K562 (cell line): ENCODE results near the gene PHPT1. TPM values are rescaled to one million over a fixed set of nuclear protein-coding genes. Genes with fewer than 3 reads are reported as not detected.

Source experiments
- CHD2 ChIP-seq: IDR thresholded peaks from 2 replicates; pipeline ENCODE4 v1.6.1; 2011; ENCODE audit warnings: low read depth, low read length
- CHD4 ChIP-seq: fragments of 200-600 bp; sonication (generic); IDR thresholded peaks from 3 replicates; pipeline ENCODE4 v1.6.1; 2012; ENCODE audit warnings: low read depth, mild to moderate bottlenecking, mixed read lengths, low read length, inconsistent platforms; ENCODE audit not compliant: insufficient read depth, insufficient replicate concordance, poor library complexity, severe bottlenecking
- HMGXB4 ChIP-seq: sonication (generic); formaldehyde crosslinking; IDR thresholded peaks from 2 replicates; pipeline ENCODE4 v1.8.1; 2023; ENCODE audit warnings: mild to moderate bottlenecking, missing genetic modification reagents
- PHF21A ChIP-seq: fragments of 450-650 bp; IDR thresholded peaks from 2 replicates; pipeline ENCODE4 v1.6.1; 2017; ENCODE audit warnings: low read depth, borderline replicate concordance
- SLC30A9 ChIP-seq: fragments of 250-450 bp; sonication (Bioruptor Pico); IDR thresholded peaks from 2 replicates; pipeline ENCODE4 v1.8.0; 2022; ENCODE audit warnings: mild to moderate bottlenecking, moderate library complexity
- SMAD4 ChIP-seq: fragments of 250-450 bp; sonication (Bioruptor Pico); conservative IDR thresholded peaks from 2 replicates; pipeline ENCODE4 v1.8.0; 2021; ENCODE audit warnings: inconsistent platforms, mild to moderate bottlenecking, moderate library complexity
- SRSF9 ChIP-seq: fragments of 200-400 bp; formaldehyde crosslinking; IDR thresholded peaks from 2 replicates; pipeline ENCODE4 v1.6.1; 2017; ENCODE audit warnings: low read depth, low read length, borderline replicate concordance
- STAT6 ChIP-seq: sonication (generic); formaldehyde crosslinking; IDR thresholded peaks from 2 replicates; pipeline ENCODE4 v1.8.1; 2023; ENCODE audit warnings: mild to moderate bottlenecking, missing genetic modification reagents
- TAF7 ChIP-seq: fragments of 450-650 bp; IDR thresholded peaks from 2 replicates; pipeline ENCODE4 v1.6.1; 2016; ENCODE audit warnings: missing genetic modification characterization, missing compliant biosample characterization
- TCF7L2 ChIP-seq: fragments of 150-350 bp; IDR thresholded peaks from 2 replicates; pipeline ENCODE4 v1.6.1; 2016; ENCODE audit warnings: low read depth, mild to moderate bottlenecking, low read length, moderate library complexity
- U2AF1 ChIP-seq: fragments of 200-400 bp; formaldehyde crosslinking; optimal IDR thresholded peaks from 2 replicates; pipeline ENCODE3; 2017; ENCODE audit warnings: mild to moderate bottlenecking, low read depth, low read length, moderate library complexity
- ZBTB43 ChIP-seq: sonication (generic); formaldehyde crosslinking; IDR thresholded peaks from 2 replicates; pipeline ENCODE4 v1.8.0; 2023; ENCODE audit warnings: mild to moderate bottlenecking, missing genetic modification reagents
- ZNF79 ChIP-seq: fragments of 250-450 bp; sonication (Bioruptor Pico); IDR thresholded peaks from 2 replicates; pipeline ENCODE4 v1.4.0; 2020; ENCODE audit warnings: low read depth, mild to moderate bottlenecking, moderate library complexity
- polyA plus RNA-seq, 8 experiments: library from polyadenylated mRNA; depleted of rRNA in 4 of 8; stranded (reverse) in 5 of 8; unstranded in 3 of 8; fragments of >200 nt; fragmentation: Nextera tagmentation in 2 of 8; fragmentation: Illumina TruSeq in 1 of 8; extraction: Ambion mirVana in 2 of 8; extraction: Trizol in 1 of 8; gene quantifications; 2 replicates each; pipeline versions ENCODE4 v1.2.1 to v1.2.3, GENCODE V29; 2011 to 2014; ENCODE audit warnings: inconsistent platforms in 1 of 8, missing spikeins in 1 of 8
- total RNA-seq, 7 experiments: library from RNA; depleted of rRNA in 6 of 7; stranded (reverse); fragments of >200 nt in 6 of 7; fragmentation: Illumina TruSeq in 2 of 7; extraction: Trizol in 2 of 7; gene quantifications; 2 replicates each; pipeline versions ENCODE4 v1.2.1 to v1.2.3, GENCODE V29; 2011 to 2021; ENCODE audit warnings: low replicate concordance in 1 of 7
- TF ChIP-seq, protein P1 (sequence below): sonication (generic); formaldehyde crosslinking; IDR thresholded peaks from 2 replicates; pipeline ENCODE4 v1.8.0; 2023; ENCODE audit warnings: mild to moderate bottlenecking, missing genetic modification reagents
- TF ChIP-seq, protein P2 (sequence below): fragments of 450-650 bp; IDR thresholded peaks from 2 replicates; pipeline ENCODE4 v1.6.1; 2017; ENCODE audit warnings: antibody characterized with exemption

PHPT1 gene
- total and polyA plus RNA-seq, 9 of the 15 experiments (the other 6 are each of a cell fraction or from before 2014, with no cell fraction given), result 20.9 to 166 (median 129) TPM

GRCh38 chr9:136807281-136808074 lies 41.7 kb upstream of the PHPT1 start, which contains the start of gene RABL6 (continued):
- TF ChIP-seq, protein P1, sequence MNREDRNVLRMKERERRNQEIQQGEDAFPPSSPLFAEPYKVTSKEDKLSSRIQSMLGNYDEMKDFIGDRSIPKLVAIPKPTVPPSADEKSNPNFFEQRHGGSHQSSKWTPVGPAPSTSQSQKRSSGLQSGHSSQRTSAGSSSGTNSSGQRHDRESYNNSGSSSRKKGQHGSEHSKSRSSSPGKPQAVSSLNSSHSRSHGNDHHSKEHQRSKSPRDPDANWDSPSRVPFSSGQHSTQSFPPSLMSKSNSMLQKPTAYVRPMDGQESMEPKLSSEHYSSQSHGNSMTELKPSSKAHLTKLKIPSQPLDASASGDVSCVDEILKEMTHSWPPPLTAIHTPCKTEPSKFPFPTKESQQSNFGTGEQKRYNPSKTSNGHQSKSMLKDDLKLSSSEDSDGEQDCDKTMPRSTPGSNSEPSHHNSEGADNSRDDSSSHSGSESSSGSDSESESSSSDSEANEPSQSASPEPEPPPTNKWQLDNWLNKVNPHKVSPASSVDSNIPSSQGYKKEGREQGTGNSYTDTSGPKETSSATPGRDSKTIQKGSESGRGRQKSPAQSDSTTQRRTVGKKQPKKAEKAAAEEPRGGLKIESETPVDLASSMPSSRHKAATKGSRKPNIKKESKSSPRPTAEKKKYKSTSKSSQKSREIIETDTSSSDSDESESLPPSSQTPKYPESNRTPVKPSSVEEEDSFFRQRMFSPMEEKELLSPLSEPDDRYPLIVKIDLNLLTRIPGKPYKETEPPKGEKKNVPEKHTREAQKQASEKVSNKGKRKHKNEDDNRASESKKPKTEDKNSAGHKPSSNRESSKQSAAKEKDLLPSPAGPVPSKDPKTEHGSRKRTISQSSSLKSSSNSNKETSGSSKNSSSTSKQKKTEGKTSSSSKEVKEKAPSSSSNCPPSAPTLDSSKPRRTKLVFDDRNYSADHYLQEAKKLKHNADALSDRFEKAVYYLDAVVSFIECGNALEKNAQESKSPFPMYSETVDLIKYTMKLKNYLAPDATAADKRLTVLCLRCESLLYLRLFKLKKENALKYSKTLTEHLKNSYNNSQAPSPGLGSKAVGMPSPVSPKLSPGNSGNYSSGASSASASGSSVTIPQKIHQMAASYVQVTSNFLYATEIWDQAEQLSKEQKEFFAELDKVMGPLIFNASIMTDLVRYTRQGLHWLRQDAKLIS (CRISPR knock-in tag), result no peak; the same call in 1 of the 2 replicates
- TF ChIP-seq ZBTB43 (CRISPR knock-in tag) (no peak), SMAD4 (CRISPR knock-in tag) (peak; percentile 89), HMGXB4 (CRISPR knock-in tag) (peak; percentile 73; the same call in 1 of the 2 replicates), U2AF1 (no peak), CHD4 (no peak), STAT6 (CRISPR knock-in tag) (no peak), CHD2 (no peak), SLC30A9 (CRISPR knock-in tag) (no peak), SRSF9 (no peak), TCF7L2 (no peak), TAF7 (no peak), PHF21A (no peak), ZNF79 (CRISPR knock-in tag) (no peak)
- TF ChIP-seq, protein P2, sequence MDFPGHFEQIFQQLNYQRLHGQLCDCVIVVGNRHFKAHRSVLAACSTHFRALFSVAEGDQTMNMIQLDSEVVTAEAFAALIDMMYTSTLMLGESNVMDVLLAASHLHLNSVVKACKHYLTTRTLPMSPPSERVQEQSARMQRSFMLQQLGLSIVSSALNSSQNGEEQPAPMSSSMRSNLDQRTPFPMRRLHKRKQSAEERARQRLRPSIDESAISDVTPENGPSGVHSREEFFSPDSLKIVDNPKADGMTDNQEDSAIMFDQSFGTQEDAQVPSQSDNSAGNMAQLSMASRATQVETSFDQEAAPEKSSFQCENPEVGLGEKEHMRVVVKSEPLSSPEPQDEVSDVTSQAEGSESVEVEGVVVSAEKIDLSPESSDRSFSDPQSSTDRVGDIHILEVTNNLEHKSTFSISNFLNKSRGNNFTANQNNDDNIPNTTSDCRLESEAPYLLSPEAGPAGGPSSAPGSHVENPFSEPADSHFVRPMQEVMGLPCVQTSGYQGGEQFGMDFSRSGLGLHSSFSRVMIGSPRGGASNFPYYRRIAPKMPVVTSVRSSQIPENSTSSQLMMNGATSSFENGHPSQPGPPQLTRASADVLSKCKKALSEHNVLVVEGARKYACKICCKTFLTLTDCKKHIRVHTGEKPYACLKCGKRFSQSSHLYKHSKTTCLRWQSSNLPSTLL, result no peak
